ENCODE measurements around the gene SPRTN. TPM values are rescaled to one million over a fixed set of nuclear protein-coding genes. Genes with fewer than 3 reads are reported as not detected.

SPRTN gene
- polyA plus RNA-seq, 1 of the 3 experiments (the other 2 are of a cell fraction) = 17.3 TPM

DNA sequence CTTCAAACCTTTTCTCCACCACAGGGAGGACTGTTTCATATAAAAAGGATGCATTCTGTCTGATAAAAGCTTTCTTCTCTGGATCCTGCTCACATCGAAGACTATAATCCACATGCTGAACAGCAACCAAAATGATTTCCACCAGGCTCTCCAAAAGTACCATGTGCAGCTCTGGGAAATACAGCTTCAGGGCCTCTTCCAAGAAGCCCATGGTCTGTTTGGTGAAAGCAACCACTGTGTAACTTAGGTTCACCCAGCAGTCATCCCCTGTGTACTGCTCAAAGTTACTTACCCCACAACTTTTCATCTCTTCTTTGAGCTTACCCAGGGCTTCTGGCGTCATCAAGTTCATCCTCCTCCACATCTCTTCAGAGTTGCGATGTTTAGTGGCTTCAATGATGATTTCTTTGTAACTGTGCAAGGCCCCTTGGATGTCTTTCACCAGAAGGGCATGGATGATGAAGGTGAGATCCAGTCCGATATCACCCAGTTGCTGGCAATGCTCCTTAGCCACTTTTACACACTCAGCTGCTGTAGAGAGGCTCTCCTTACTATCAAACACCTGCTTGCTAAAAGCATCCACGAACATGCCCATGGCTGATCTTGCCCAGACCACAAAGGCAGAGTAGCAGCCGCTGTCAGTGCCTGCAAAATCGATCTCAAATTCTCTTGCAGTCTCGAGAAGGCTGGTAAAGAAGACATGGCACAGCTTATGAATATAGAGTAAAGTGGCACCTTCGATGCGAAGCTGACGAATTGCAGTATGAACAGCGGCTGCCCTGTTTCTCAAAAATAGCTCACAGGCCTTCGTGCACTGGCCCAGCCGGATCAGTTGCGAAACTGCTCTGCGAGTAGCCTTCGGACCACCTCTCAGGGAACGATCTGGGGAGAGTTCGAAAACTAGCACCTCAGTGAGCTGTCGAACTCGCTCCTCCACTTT lies 2.2 kb upstream of the SPRTN start:
- Histone ChIP-seq H3K79me2 (ENCODE audit: insufficient read depth) (peaks cover 88% of the 10 kb centered on the region), H4K20me1 (ENCODE audit: insufficient read depth) (peaks cover 42% of the 10 kb centered on the region), H3K4me2 (peak overlapping the region; percentile 98), H3K9me3 (no peaks in the 10 kb centered on the region), H3K36me3 (replicated peaks in 1 of 2; ENCODE audit: control insufficient read depth in 1 of 2, insufficient read depth in 2 of 2, low read length in 1 of 2) (peaks cover 29 to 38% of the 10 kb centered on the region in 2 experiments), H3K9ac (peak overlapping the region; percentile 88), H3K27ac (ENCODE audit: low read depth in 2 of 2, low read length in 1 of 2) (no peak overlapping the region; a peak in 1 of 4 replicates), H3K27me3 (ENCODE audit: insufficient read depth) (no peaks in the 10 kb centered on the region), H3F3A (replicated peaks; ENCODE audit: insufficient read depth) (peaks cover 7% of the 10 kb centered on the region), H3K9me2 (no peaks in the 10 kb centered on the region), H3K4me3 (ENCODE audit: low read depth in 2 of 2, low read length in 1 of 2) (peak overlapping the region; percentile 87 to 98), H2AFZ (ENCODE audit: low read depth) (no peak overlapping the region), H3K4me1 (ENCODE audit: control insufficient read depth in 1 of 2, insufficient read depth in 2 of 2, low read depth in 1 of 2, low read length in 1 of 2) (peaks cover 13 to 44% of the 10 kb centered on the region in 2 experiments; a peak in 3 of 4 replicates)
- DNase-seq = no peak
- POLR2A ChIA-PET = no interaction called here
- 68% methylated on average over 21 of the region's 21 CpGs for WGBS (ENCODE audit: low lambda C conversion rate)
- TF ChIP-seq GABPA (IDR thresholded peaks at IDR 0.05; ENCODE audit: low read depth) (no peak), RCOR1 (IDR thresholded peaks at IDR 0.05; ENCODE audit: low read length) (no peak), ELF1 (IDR thresholded peaks at IDR 0.05) (no peak), MXI1 (IDR thresholded peaks at IDR 0.05; ENCODE audit: low read depth, low read length) (no peak), TCF12 (IDR thresholded peaks at IDR 0.05) (no peak), RAD21 (IDR thresholded peaks at IDR 0.05; ENCODE audit: low read length) (no peak), JUND (IDR thresholded peaks at IDR 0.05) (no peak), NFIC (IDR thresholded peaks at IDR 0.05; ENCODE audit: borderline replicate concordance) (no peak), RFX5 (IDR thresholded peaks at IDR 0.05; ENCODE audit: low read length) (no peak), MEF2A (IDR thresholded peaks at IDR 0.05; ENCODE audit: borderline replicate concordance, low read depth) (no peak), SIN3A (IDR thresholded peaks at IDR 0.05; ENCODE audit: borderline replicate concordance, low read depth, low read length) (no peak), TEAD4 (IDR thresholded peaks at IDR 0.05; ENCODE audit: borderline replicate concordance, insufficient read depth) (no peak), CHD2 (IDR thresholded peaks at IDR 0.05; ENCODE audit: low read length, partially characterized antibody) (no peak), GATA2 (CRISPR knock-in tag; IDR thresholded peaks at IDR 0.05) (no peak)
- TF ChIP-seq, protein P1, sequence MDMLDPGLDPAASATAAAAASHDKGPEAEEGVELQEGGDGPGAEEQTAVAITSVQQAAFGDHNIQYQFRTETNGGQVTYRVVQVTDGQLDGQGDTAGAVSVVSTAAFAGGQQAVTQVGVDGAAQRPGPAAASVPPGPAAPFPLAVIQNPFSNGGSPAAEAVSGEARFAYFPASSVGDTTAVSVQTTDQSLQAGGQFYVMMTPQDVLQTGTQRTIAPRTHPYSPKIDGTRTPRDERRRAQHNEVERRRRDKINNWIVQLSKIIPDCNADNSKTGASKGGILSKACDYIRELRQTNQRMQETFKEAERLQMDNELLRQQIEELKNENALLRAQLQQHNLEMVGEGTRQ (IDR thresholded peaks at IDR 0.05; ENCODE audit: borderline replicate concordance, low read depth, low read length) = no peak
- TF ChIP-seq, protein P2, sequence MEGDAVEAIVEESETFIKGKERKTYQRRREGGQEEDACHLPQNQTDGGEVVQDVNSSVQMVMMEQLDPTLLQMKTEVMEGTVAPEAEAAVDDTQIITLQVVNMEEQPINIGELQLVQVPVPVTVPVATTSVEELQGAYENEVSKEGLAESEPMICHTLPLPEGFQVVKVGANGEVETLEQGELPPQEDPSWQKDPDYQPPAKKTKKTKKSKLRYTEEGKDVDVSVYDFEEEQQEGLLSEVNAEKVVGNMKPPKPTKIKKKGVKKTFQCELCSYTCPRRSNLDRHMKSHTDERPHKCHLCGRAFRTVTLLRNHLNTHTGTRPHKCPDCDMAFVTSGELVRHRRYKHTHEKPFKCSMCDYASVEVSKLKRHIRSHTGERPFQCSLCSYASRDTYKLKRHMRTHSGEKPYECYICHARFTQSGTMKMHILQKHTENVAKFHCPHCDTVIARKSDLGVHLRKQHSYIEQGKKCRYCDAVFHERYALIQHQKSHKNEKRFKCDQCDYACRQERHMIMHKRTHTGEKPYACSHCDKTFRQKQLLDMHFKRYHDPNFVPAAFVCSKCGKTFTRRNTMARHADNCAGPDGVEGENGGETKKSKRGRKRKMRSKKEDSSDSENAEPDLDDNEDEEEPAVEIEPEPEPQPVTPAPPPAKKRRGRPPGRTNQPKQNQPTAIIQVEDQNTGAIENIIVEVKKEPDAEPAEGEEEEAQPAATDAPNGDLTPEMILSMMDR (IDR thresholded peaks at IDR 0.05) = no peak
- TF ChIP-seq, protein P3, sequence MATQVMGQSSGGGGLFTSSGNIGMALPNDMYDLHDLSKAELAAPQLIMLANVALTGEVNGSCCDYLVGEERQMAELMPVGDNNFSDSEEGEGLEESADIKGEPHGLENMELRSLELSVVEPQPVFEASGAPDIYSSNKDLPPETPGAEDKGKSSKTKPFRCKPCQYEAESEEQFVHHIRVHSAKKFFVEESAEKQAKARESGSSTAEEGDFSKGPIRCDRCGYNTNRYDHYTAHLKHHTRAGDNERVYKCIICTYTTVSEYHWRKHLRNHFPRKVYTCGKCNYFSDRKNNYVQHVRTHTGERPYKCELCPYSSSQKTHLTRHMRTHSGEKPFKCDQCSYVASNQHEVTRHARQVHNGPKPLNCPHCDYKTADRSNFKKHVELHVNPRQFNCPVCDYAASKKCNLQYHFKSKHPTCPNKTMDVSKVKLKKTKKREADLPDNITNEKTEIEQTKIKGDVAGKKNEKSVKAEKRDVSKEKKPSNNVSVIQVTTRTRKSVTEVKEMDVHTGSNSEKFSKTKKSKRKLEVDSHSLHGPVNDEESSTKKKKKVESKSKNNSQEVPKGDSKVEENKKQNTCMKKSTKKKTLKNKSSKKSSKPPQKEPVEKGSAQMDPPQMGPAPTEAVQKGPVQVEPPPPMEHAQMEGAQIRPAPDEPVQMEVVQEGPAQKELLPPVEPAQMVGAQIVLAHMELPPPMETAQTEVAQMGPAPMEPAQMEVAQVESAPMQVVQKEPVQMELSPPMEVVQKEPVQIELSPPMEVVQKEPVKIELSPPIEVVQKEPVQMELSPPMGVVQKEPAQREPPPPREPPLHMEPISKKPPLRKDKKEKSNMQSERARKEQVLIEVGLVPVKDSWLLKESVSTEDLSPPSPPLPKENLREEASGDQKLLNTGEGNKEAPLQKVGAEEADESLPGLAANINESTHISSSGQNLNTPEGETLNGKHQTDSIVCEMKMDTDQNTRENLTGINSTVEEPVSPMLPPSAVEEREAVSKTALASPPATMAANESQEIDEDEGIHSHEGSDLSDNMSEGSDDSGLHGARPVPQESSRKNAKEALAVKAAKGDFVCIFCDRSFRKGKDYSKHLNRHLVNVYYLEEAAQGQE (IDR thresholded peaks at IDR 0.05; ENCODE audit: low read depth, low read length) = no peak
- TF ChIP-seq, protein P4, sequence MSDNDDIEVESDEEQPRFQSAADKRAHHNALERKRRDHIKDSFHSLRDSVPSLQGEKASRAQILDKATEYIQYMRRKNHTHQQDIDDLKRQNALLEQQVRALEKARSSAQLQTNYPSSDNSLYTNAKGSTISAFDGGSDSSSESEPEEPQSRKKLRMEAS (IDR thresholded peaks at IDR 0.05; ENCODE audit: low read depth) = no peak
- TF ChIP-seq, protein P5, sequence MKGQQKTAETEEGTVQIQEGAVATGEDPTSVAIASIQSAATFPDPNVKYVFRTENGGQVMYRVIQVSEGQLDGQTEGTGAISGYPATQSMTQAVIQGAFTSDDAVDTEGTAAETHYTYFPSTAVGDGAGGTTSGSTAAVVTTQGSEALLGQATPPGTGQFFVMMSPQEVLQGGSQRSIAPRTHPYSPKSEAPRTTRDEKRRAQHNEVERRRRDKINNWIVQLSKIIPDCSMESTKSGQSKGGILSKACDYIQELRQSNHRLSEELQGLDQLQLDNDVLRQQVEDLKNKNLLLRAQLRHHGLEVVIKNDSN (IDR thresholded peaks at IDR 0.05; ENCODE audit: borderline replicate concordance, low read depth) = no peak
- CTCF ChIA-PET = interaction anchor here (1.2 kb wide), 1 partner anchor 267 kb away, joined by 3 read pairs; no protein-coding TSS in a partner anchor
